ENCODE measurements around the gene TTC1.
A peak's percentile ranks its signal among the peaks of the same experiment; 100 is the strongest.
"Not testable (repeated sequence)": the region's sequence is repeated elsewhere in the genome, so short reads cannot be mapped to it uniquely, and the experiment has no call there.

Gene TTC1, protein sequence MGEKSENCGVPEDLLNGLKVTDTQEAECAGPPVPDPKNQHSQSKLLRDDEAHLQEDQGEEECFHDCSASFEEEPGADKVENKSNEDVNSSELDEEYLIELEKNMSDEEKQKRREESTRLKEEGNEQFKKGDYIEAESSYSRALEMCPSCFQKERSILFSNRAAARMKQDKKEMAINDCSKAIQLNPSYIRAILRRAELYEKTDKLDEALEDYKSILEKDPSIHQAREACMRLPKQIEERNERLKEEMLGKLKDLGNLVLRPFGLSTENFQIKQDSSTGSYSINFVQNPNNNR

DNA sequence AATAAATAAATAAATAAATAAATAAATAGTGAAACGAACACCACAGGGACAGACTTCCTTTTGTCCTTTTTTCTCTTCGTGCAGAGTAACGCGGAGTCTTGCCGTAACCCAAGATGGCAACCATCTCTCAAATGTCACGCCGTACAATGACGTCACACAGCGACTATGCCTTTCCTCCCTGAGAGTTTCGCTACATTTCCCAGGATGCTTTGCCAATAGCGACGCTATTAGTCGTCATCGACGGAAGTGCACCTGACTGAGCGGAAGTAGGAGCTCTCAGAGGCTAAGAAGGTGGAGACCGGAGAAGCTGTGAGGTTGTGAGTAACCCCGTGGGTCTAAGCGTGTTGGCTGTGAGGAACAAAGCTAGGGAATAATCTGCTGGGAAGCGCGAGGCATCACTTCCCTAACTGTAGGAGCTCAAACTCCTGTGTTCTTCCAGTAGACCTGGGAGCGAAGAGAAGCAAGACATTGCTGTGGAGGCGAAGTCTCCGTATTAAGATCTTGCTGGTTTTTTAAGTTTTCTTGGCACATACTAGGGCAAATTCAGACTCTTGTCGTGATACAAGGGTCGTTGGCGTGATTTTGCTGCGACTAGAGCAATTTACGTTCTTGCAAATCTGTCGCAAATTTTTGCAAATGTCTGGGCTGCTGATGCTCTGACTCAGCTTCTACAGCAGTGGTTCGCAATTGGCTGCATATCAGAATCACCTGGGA lies at the start of gene TTC1:
Gene TTC1 (plus strand): TSS at position 263 of the 714 bp plus-strand sequence. CDS start 1,390 bp downstream, outside the sequence.
- peak; percentile 87 for DNase-seq (ENCODE audit: extremely low spot score, insufficient read length, low read depth)
- peak; percentile 99 for FAIRE-seq

DNA sequence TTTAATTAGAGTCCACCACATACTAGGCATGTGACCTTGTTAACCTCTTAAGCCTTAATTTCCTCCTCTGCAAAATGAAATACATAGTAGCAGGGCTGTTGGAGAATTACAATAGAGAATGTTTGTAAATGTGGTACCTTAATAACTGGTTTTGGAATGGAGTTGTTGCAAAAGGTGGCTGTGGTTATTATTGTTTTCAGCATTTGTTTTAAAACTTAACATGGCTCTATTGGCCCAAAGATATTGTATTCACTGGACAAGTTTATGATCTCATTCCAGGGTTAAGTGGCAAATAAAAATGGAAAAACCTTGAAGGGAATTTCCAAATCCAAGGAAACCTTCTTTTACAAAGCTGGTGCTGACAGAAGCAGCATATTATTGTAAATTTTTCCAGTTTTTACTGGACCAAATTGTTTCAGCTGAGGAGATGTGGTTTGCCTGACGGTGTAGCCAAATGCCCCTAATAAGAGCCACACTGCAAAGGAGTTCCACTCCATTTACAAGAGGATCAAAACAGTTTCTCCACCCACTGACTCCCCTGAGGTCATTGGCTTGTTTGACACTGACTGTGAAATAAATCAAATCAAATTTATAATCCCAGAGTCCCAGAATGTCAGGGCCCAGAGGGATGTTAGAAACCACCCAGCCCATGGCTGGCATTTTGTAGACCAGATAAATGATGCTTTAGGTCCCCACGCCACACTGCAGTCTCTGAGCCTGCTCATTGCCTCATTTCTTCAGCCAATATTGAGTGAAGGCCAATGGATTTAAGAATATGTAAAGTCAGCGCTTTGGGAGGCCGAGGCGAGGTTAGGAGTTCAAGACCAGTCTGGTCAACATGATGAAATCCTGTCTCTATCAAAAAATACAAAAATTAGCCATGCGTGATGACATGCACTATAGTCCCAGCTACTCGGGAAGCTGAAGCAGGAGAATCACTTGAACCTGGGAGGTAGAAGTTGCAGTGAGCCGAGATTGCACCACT lies 47.5 kb upstream of the TTC1 start:
- no peak for DNase-seq (ENCODE audit: extremely low spot score, insufficient read length, low read depth)
- no peak for FAIRE-seq

DNA sequence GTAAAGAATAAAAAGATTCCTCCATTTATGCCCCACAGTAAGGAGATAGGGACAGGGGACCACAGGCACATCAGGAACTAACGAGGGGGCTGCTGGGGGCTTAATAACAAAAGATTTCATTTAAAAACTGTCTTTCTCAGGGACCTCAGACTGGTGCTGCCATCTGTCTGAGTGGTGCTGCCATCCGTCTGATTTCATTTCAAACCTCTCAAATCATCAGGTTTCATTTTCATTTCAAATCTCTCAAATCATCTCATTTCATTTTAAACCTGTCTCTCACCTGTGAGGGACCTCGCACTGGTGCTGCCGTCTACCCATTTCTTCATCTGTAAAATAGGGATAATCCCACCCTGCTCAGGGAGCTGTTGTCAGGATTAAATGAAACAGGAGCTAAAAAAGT lies 46.7 kb upstream of the TTC1 start:
- no peak for FAIRE-seq
- DNase-seq (ENCODE audit: extremely low spot score, insufficient read length, low read depth), result no peak

DNA sequence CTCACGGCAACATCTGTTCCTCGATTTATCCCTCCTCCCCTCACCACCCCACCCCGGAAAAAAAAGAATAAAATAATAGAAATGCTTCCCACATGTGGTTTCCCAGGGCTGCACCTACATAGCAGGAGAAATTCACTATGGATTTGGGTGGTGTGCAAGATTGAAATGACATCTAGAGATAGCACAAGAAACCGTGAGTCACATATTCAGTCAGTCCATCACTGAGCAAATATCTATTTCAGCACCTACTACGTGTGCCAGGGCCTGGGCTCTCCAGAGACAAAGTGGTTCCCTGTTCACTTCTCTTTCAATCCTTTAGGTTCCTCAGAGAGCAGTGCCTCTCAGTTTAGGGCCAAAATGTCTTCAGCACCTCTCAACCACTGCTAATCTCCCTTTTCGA lies 45.0 kb upstream of the TTC1 start:
- FAIRE-seq (no peak), DNase-seq (ENCODE audit: extremely low spot score, insufficient read length, low read depth) (no peak)

DNA sequence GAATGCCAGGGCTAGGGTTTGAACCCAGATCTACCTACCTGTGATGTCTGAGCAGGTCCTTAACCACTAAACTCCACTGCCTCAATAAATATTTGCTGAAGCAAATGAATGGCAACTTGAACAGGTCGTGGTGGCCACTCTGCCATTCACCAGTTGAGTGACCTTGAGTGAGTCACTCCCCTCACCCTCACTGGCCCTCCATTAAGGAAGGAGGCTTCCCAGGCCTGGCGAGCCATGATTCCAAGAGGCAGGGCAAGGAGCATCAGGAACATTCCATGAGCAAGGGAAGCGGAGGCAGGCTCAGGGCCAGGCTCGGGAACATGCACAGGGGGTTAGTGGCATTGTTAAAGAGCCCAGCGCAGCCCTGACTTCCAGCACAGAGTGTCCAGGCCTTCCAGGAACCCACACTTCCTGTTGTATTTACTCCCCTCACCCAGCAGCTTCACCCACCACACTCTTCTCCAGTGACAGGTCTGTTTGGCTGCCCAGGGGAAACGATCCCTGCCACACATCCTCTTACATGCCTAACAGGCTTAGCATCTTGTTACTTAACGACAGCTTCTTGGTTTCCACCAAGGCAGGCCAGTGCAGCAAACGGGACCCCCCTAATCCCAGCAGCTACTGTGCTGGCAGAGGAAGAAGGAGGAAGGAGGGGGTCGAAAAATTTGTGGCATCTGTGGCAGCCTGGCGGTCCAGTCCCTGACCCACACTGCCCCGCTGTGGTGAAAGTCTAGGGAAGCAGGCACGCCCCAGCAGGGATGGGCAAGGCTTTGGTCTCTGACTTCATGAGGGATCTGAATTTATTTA lies 43.7 kb upstream of the TTC1 start:
- DNase-seq (ENCODE audit: extremely low spot score, insufficient read length, low read depth) (no peak), FAIRE-seq (no peak)

DNA sequence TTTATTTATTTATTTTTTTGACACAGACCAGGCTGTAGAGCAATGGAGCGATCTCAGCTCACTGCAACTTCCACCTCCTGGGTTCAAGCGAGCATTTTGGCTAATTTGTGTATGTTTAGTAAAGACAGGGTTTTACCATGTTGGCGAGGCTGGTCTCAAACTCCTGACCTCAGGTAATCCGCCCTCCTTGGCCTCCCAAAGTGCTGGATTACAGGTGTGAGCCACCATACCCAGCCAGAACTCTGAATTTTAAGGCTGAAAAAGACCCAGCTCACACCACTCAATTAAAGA lies 43.2 kb upstream of the TTC1 start:
- DNase-seq (ENCODE audit: extremely low spot score, insufficient read length, low read depth); FAIRE-seq: not testable (repeated sequence)

DNA sequence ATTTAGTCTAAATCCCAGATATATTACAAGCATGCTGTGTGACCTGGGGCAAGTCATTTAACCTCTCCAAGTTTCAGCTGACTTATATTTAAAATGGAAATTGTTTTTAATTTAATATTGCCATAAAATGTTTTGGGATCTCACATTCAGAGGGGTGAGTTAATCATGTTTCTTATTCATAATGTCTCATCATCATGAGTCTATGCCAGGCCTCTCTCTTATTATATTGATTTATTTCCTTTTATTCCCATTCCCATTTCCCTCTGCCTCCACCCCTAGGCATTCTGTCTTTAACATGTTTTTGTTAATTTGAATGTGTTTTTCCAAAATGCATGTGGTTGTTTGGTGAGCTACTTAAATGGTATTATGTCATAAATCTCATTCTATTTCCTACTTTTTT lies 39.0 kb upstream of the TTC1 start:
- no peak for FAIRE-seq

DNA sequence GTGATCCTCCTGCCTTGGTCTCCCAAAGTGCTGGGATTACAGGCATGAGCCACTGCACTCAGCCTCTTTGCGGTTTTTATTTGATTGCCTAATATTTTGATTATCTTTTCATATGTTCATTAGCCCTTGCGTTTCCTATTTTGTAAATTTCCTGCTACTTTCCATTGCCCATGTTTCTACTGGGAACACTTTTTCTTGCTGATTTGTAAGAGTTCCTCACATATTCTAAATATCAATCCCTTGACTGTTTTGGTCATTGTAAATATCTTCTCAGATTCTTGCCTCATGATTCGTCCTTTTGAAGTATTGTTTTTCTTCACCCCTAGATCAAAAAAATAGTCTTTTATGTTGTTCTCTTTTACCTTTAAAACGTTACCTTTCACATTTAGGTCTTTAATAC lies 37.9 kb upstream of the TTC1 start:
- DNase-seq (ENCODE audit: extremely low spot score, insufficient read length, low read depth) (no peak), FAIRE-seq (no peak)

More for the DNA sequence above, 39.0 kb upstream of the TTC1 start:
- no peak for DNase-seq (ENCODE audit: extremely low spot score, insufficient read length, low read depth)

DNA sequence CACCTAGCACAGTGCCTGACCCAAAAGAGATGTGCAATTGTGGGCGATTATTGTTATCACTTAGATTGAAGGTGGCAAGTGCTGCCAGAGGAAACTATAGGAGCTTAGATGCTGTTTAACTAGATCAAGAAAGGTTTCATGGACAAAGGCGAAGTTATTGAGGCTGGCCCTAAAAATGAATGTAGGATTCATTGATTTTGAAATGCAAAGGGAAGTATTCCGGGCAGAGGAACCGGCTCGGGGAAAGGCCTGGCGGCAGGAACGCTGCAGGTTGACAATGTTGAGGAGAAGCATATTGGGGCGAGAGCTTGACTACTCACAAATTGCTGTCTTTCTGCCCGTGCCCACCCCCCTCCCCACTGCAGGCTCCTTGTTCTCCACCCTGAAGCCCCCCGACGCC lies 37.4 kb upstream of the TTC1 start:
- FAIRE-seq (no peak), DNase-seq (ENCODE audit: extremely low spot score, insufficient read length, low read depth) (no peak)

DNA sequence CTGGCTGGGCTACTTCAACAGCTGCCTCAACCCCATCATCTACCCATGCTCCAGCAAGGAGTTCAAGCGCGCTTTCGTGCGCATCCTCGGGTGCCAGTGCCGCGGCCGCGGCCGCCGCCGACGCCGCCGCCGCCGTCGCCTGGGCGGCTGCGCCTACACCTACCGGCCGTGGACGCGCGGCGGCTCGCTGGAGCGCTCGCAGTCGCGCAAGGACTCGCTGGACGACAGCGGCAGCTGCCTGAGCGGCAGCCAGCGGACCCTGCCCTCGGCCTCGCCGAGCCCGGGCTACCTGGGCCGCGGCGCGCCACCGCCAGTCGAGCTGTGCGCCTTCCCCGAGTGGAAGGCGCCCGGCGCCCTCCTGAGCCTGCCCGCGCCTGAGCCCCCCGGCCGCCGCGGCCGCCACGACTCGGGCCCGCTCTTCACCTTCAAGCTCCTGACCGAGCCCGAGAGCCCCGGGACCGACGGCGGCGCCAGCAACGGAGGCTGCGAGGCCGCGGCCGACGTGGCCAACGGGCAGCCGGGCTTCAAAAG lies 36.9 kb upstream of the TTC1 start:
- FAIRE-seq (no peak), DNase-seq (ENCODE audit: extremely low spot score, insufficient read length, low read depth) (no peak)

DNA sequence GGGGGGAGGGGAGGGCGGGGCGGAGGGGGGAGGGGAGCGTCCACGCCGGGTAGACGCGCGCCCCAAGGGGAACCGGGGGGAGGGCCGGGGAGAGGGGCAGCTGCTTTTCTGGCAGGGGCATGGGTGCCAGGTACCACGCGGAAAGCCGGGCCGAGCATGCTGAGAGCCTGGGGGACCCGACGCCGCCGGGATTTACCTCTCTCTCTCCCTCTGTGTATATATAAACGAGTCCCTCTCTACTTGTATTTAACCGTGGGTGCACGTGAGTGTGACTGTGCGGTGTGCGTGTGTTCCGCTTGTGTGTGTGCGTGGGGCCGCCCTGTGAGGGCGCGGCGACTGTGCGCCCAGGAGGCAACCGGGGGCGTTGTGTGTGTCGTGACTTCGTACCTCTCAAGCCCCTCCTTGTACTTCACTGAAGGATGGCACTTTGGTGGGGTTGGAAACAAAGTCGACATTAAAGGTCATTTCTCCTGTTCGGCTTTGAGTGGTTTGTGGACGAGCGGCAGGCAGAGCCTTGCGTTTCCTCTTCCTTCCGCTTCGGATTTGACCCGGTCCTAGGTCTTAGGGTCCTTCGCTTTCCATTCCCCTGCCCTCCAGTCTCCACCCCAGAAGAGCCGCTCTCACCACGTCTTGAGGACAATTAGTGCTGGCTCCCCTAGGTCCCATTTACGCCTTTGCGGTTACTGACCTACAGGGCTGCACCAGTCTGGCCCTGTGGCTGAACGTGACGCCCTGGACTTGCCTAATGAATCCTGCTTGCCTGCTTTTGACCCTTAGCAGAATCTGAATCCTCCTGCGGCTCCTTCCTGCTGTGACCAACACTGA lies 36.2 kb upstream of the TTC1 start:
- DNase-seq (ENCODE audit: extremely low spot score, insufficient read length, low read depth), result no peak

DNA sequence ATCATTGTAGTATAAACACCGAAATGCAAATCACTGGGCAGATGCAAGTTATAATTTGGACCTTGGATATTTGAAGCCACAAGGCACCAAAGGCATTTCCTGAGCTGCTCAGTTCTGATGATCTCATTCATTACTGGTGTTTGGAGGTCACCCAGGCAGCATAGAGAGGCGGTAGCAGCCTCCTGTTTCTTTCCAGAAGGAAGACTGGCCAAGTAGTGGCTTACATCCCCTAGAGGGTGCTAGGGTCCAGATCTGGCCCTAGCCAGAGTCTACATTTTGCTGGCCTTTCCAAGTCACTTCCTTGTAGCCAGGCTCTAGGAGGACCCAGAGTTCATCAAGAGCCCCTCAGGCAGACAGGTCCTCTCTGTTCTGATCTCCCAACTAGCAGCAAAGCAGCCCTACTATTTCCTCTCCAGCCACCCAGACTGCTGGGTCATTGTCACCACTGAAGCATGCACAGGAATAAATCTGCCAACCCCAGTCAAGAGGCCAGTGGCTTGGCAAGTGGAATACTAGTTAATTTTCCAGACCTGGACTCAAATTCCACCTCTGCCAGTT lies 33.4 kb upstream of the TTC1 start:
- FAIRE-seq (no peak), DNase-seq (ENCODE audit: extremely low spot score, insufficient read length, low read depth) (no peak)

More for the DNA sequence above, 36.2 kb upstream of the TTC1 start:
- FAIRE-seq, result no peak

DNA sequence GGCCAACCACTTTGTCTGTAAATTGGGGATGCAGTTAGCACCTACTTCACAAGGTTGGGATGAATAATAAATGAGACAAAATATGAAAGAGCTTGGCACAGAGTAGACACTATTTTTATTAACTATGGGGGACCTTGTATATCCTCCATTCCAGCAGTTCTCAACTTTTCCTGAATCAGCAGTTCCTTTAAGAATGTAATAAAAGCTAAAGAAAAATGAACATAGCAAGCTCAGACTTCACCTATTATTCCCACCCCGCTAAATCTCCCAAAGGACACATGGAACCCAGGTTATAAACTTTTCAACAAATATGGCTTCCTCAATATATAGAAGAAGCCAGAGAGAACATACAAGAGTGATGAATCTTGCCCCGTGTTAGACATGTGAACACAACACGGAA lies 32.0 kb upstream of the TTC1 start:
- FAIRE-seq (no peak), DNase-seq (ENCODE audit: extremely low spot score, insufficient read length, low read depth) (no peak)

DNA sequence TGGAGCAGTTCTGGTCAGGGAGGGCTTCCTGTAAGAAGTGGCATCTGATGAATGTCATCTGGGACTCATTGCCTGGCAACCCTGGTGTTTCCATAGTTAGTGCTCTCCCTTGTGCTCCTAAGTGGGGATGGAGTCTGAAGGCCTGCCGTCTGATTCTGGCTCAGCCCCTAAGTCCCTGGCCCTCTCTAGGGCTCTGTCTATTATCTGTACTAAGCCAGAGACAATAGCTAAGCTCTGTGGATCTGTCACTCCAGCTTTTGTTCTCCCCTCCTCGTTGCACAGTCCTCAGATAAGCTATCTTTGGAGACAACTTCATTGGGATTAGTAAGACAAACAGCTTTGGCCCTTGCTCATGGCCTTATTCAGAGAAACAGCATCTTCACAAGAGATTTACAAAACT lies 30.6 kb upstream of the TTC1 start:
- FAIRE-seq, result no peak
- no peak for DNase-seq (ENCODE audit: extremely low spot score, insufficient read length, low read depth)

DNA sequence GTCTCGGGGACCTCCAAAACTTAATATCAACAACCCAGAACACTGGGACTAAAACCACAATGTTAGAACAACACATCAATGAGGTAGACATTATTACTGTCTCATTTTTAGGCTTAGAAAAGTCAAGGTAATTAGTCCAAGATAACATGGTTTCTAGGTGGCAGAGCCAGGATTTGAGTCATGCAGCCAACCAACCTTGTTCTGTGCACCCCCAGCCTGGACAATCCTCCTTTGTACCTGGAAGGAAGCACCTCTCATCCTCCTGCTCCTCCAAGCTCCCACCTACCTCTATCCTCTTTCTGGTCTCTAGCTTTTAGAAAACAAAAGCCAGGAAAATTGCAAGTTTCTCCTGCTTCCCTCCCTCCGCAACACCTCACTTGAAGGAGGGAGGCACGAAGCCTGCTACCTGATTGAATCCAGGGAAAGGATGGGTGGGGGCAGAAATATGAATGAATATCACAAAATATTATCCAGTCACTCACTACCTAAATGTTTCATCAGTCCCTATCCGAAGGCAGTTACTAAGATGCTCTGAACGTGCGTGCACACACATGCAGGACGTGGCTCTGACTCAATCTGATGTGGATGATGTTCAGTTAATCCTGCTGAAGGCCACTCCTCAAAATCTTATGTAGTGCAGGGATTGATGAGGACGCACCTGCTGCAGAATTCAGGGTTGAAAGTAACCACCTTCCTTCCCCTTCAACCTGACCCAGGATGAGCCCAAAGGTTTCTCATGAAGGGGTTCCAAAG lies 26.3 kb upstream of the TTC1 start:
- DNase-seq (ENCODE audit: extremely low spot score, insufficient read length, low read depth) (no peak), FAIRE-seq (no peak)

DNA sequence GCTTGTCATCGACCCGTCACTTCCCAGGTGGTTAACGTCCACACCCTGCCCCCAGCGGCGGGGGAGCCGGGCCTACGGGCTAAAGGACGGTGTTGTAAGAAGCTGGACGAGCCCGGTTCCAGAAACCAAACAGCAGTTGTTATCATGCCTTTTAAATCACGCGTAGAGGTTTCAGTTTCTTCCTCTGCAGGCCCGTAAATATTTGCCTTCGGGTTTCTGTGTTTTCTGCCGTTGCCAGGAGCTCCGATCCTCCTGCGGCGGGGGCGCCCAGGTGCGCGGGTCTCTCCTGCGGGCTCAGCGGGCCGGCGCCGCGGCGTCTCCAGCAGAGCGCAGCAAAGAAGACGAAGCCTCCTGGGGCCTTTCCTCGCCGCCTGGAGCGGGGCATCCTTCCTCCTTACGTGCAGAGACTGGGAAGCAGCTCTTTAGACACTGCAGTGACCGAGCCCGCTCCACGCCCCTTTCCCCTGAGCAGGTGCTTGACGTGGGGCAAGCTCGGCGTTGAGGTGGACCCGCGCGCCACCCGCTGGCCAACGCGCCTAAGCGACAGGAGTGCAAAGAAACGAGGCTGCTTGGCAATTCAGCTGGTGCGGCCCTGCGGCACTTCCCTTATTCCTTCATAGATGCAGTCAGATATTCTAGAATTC lies 21.8 kb upstream of the TTC1 start:
- DNase-seq (ENCODE audit: extremely low spot score, insufficient read length, low read depth) (peak; percentile 72), FAIRE-seq (peak; percentile 89)

DNA sequence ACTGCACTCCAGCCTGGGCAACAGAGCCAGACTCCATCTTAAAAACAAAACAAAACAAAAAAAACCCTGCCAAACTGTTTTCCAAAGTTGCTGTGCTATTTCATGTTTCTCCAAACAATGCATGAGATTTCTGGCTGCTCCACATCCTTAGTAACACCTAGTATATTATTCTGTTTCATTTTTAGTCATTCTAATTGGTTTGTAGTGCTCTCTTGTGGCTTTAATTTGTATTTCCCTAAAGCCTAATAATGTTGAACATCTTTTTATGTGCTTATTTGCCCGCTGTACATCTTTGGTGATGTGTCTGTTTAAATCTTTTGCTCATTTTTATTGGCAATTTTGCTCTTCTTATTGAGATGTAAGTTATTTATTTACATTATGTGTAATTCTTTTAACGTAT lies 18.4 kb upstream of the TTC1 start:
- no peak for FAIRE-seq
- no peak for DNase-seq (ENCODE audit: extremely low spot score, insufficient read length, low read depth)
